Hepatocyte (in vitro differentiated cells): ENCODE measurements around the gene SNX32.

Source experiments
- CTCF ChIP-seq: fragments of 200-600 bp; sonication (generic); IDR thresholded peaks from 2 replicates; pipeline ENCODE4 v1.5.1; 2016; ENCODE audit warnings: antibody characterized with exemption, mild to moderate bottlenecking; ENCODE audit not compliant: poor library complexity
- EZH2 ChIP-seq: fragments of 200-600 bp; sonication (generic); IDR thresholded peaks from 2 replicates; pipeline ENCODE4 v1.6.1; 2016; ENCODE audit warnings: antibody characterized with exemption, mild to moderate bottlenecking, borderline replicate concordance
- EZH2phosphoT487 ChIP-seq: fragments of 200-600 bp; sonication (generic); IDR thresholded peaks from one replicate; pipeline ENCODE4 v1.6.1; 2018; ENCODE audit warnings: antibody characterized with exemption, mild to moderate bottlenecking, low read depth, moderate library complexity; ENCODE audit not compliant: unreplicated experiment, severe bottlenecking

- no peak for TF ChIP-seq CTCF
- TF ChIP-seq EZH2: no peak
- TF ChIP-seq EZH2phosphoT487: no peak
Measured at GRCh38 chr11:65870307-65870658, 36.5 kb downstream of the SNX32 start.
